HEK293T (cell line): Measurements from ENCODE around the gene LRIG1.

Experiments used
- BHLHE40 ChIP-seq: fragments of 450-650 bp; IDR thresholded peaks from 2 replicates; pipeline ENCODE4 v1.6.1; 2016; ENCODE audit warnings: mild to moderate bottlenecking, moderate library complexity, borderline replicate concordance
- ELF4 ChIP-seq: fragments of 450-650 bp; IDR thresholded peaks from 2 replicates; pipeline ENCODE4 v1.6.1; 2017; ENCODE audit warnings: antibody characterized with exemption
- FOXK2 ChIP-seq: fragments of 450-650 bp; IDR thresholded peaks from 2 replicates; pipeline ENCODE4 v1.6.1; 2016; ENCODE audit warnings: mild to moderate bottlenecking
- FOXM1 ChIP-seq: fragments of 450-650 bp; IDR thresholded peaks from 2 replicates; pipeline ENCODE4 v1.6.1; 2017; ENCODE audit warnings: mild to moderate bottlenecking, borderline replicate concordance
- L3MBTL2 ChIP-seq: fragments of 450-650 bp; conservative IDR thresholded peaks from 2 replicates; pipeline ENCODE4 v1.6.1; 2016; ENCODE audit warnings: mild to moderate bottlenecking
- LEF1 ChIP-seq: fragments of 450-650 bp; IDR thresholded peaks from 2 replicates; pipeline ENCODE4 v1.6.1; 2017; ENCODE audit warnings: mild to moderate bottlenecking, borderline replicate concordance
- NFRKB ChIP-seq: fragments of 450-650 bp; IDR thresholded peaks from 2 replicates; pipeline ENCODE4 v1.6.1; 2016; ENCODE audit warnings: mild to moderate bottlenecking, moderate library complexity
- PKNOX1 ChIP-seq: fragments of 450-650 bp; IDR thresholded peaks from 2 replicates; pipeline ENCODE4 v1.6.1; 2016
- SP1 ChIP-seq: fragments of 450-650 bp; IDR thresholded peaks from 2 replicates; pipeline ENCODE4 v1.6.1; 2017
- SUZ12 ChIP-seq: fragments of 450-650 bp; IDR thresholded peaks from 2 replicates; pipeline ENCODE4 v1.6.1; 2016; ENCODE audit warnings: mild to moderate bottlenecking
- TARDBP ChIP-seq: fragments of 450-650 bp; IDR thresholded peaks from 2 replicates; pipeline ENCODE4 v1.6.1; 2016
- ZNF384 ChIP-seq: fragments of 450-650 bp; IDR thresholded peaks from 2 replicates; pipeline ENCODE4 v1.6.1; 2016

- TF ChIP-seq FOXM1: no peak
- TF ChIP-seq ELF4: no peak
- no peak for TF ChIP-seq TARDBP
- no peak for TF ChIP-seq L3MBTL2
- no peak for TF ChIP-seq SP1
- no peak for TF ChIP-seq ZNF384
- TF ChIP-seq NFRKB: no peak
- no peak for TF ChIP-seq FOXK2
- TF ChIP-seq PKNOX1: no peak
- TF ChIP-seq BHLHE40: no peak
- TF ChIP-seq LEF1: no peak
- no peak for TF ChIP-seq SUZ12
Observed at GRCh38 chr3:66454464-66454859, 46.4 kb downstream of the LRIG1 start.
